K562 (cell line): Measurements from ENCODE around the gene SPATA21. TPM values are rescaled to one million over a fixed set of nuclear protein-coding genes. Genes with fewer than 3 reads are reported as not detected.

Experiments
- ARID4B ChIP-seq: sonication (generic); formaldehyde crosslinking; IDR thresholded peaks from 2 replicates; pipeline ENCODE4 v1.8.0; 2022; ENCODE audit warnings: mild to moderate bottlenecking, missing genetic modification reagents
- ATF1 ChIP-seq, 2 experiments: fragments of 450-650 bp in 1 of 2; IDR thresholded peaks; 2 replicates each; pipeline ENCODE4 v1.6.1; 2016; ENCODE audit warnings: missing compliant biosample characterization in 1 of 2, missing genetic modification characterization in 1 of 2
- CBFA2T2 ChIP-seq: fragments of 450-650 bp; conservative IDR thresholded peaks from 2 replicates; pipeline ENCODE4 v1.6.1; 2017; ENCODE audit warnings: mild to moderate bottlenecking
- CBX5 ChIP-seq: IDR thresholded peaks from 2 replicates; pipeline ENCODE4 v1.6.1; 2014; ENCODE audit warnings: low read depth, borderline replicate concordance
- COPS2 ChIP-seq: fragments of 450-650 bp; conservative IDR thresholded peaks from 2 replicates; pipeline ENCODE4 v1.6.1; 2016; ENCODE audit warnings: mild to moderate bottlenecking, moderate library complexity
- E2F3 ChIP-seq: fragments of 250-450 bp; sonication (Bioruptor Pico); IDR thresholded peaks from 2 replicates; pipeline ENCODE4 v1.4.0; 2020; ENCODE audit warnings: mild to moderate bottlenecking
- FOXJ3 ChIP-seq: sonication (generic); formaldehyde crosslinking; IDR thresholded peaks from 2 replicates; pipeline ENCODE4 v1.4.0; 2020; ENCODE audit warnings: mild to moderate bottlenecking, missing genetic modification reagents
- HDAC2 ChIP-seq: fragments of 450-650 bp; IDR thresholded peaks from 2 replicates; pipeline ENCODE4 v1.6.1; 2016; ENCODE audit warnings: mild to moderate bottlenecking
- HMG20A ChIP-seq: fragments of 450-650 bp; formaldehyde crosslinking; conservative IDR thresholded peaks from 2 replicates; pipeline ENCODE4 v1.4.0; 2020; ENCODE audit warnings: mild to moderate bottlenecking, mixed read lengths
- KAT7 ChIP-seq: sonication (generic); formaldehyde crosslinking; IDR thresholded peaks from 2 replicates; pipeline ENCODE4 v1.8.0; 2022; ENCODE audit warnings: missing genetic modification reagents, mild to moderate bottlenecking, borderline replicate concordance
- MYBL2 ChIP-seq, 2 experiments: fragments of 450-650 bp in 1 of 2; sonication (generic) in 1 of 2; formaldehyde crosslinking in 1 of 2; IDR thresholded peaks; 2 replicates each; pipeline versions ENCODE4 v1.6.1 to v1.8.1; 2017 to 2022; ENCODE audit warnings: borderline replicate concordance in 1 of 2, inconsistent platforms in 1 of 2, low read depth in 1 of 2, mild to moderate bottlenecking in 1 of 2, missing genetic modification reagents in 1 of 2, moderate library complexity in 1 of 2
- MYNN ChIP-seq, 2 experiments: sonication (generic); formaldehyde crosslinking in 1 of 2; IDR thresholded peaks; 2 replicates each; pipeline versions ENCODE4 v1.5.0 to v1.6.1; 2016 to 2020; ENCODE audit warnings: antibody characterized with exemption in 1 of 2, missing genetic modification reagents in 1 of 2
- RFX1 ChIP-seq: fragments of 450-650 bp; IDR thresholded peaks from 2 replicates; pipeline ENCODE4 v1.6.1; 2016; ENCODE audit warnings: mild to moderate bottlenecking, moderate library complexity
- RHOXF2B ChIP-seq: fragments of 250-450 bp; sonication (Bioruptor Pico); conservative IDR thresholded peaks from 2 replicates; pipeline ENCODE4 v1.5.1; 2021
- TCF7 ChIP-seq: sonication (generic); IDR thresholded peaks from 2 replicates; pipeline ENCODE4 v1.6.1; 2016; ENCODE audit warnings: antibody characterized with exemption, borderline replicate concordance
- ZFP36 ChIP-seq: fragments of 150-350 bp; IDR thresholded peaks from 2 replicates; pipeline ENCODE4 v1.6.1; 2018; ENCODE audit warnings: low read length, low read depth; ENCODE audit not compliant: partially characterized antibody
- ZNF511 ChIP-seq: sonication (generic); formaldehyde crosslinking; IDR thresholded peaks from 2 replicates; pipeline ENCODE4 v1.8.0; 2022; ENCODE audit warnings: mild to moderate bottlenecking, missing genetic modification reagents
- ZNF586 ChIP-seq: fragments of 450-650 bp; formaldehyde crosslinking; conservative IDR thresholded peaks from 2 replicates; pipeline ENCODE4 v1.4.0; 2020; ENCODE audit warnings: mild to moderate bottlenecking, moderate library complexity
- ZNF644 ChIP-seq: fragments of 200-800 bp; sonication (Bioruptor generic); IDR thresholded peaks from 2 replicates; pipeline ENCODE4 v1.6.1; 2016; ENCODE audit warnings: low read depth, missing genetic modification characterization, missing compliant biosample characterization
- polyA plus RNA-seq, 8 experiments: library from polyadenylated mRNA; depleted of rRNA in 4 of 8; stranded (reverse) in 5 of 8; unstranded in 3 of 8; fragments of >200 nt; fragmentation: Nextera tagmentation in 2 of 8; fragmentation: Illumina TruSeq in 1 of 8; extraction: Ambion mirVana in 2 of 8; extraction: Trizol in 1 of 8; gene quantifications; 2 replicates each; pipeline versions ENCODE4 v1.2.1 to v1.2.3, GENCODE V29; 2011 to 2014; ENCODE audit warnings: inconsistent platforms in 1 of 8, missing spikeins in 1 of 8
- total RNA-seq, 7 experiments: library from RNA; depleted of rRNA in 6 of 7; stranded (reverse); fragments of >200 nt in 6 of 7; fragmentation: Illumina TruSeq in 2 of 7; extraction: Trizol in 2 of 7; gene quantifications; 2 replicates each; pipeline versions ENCODE4 v1.2.1 to v1.2.3, GENCODE V29; 2011 to 2021; ENCODE audit warnings: low replicate concordance in 1 of 7
- TF ChIP-seq, protein P1 (sequence below): fragments of 250-450 bp; sonication (Bioruptor Pico); IDR thresholded peaks from 2 replicates; pipeline ENCODE4 v1.4.0; 2020; ENCODE audit warnings: mild to moderate bottlenecking, moderate library complexity

Gene SPATA21
- total and polyA plus RNA-seq, 9 of the 15 experiments (the other 6 are each of a cell fraction or from before 2014, with no cell fraction given): 0.10 to 0.36 (median 0.13) TPM; not detected in 3

DNA sequence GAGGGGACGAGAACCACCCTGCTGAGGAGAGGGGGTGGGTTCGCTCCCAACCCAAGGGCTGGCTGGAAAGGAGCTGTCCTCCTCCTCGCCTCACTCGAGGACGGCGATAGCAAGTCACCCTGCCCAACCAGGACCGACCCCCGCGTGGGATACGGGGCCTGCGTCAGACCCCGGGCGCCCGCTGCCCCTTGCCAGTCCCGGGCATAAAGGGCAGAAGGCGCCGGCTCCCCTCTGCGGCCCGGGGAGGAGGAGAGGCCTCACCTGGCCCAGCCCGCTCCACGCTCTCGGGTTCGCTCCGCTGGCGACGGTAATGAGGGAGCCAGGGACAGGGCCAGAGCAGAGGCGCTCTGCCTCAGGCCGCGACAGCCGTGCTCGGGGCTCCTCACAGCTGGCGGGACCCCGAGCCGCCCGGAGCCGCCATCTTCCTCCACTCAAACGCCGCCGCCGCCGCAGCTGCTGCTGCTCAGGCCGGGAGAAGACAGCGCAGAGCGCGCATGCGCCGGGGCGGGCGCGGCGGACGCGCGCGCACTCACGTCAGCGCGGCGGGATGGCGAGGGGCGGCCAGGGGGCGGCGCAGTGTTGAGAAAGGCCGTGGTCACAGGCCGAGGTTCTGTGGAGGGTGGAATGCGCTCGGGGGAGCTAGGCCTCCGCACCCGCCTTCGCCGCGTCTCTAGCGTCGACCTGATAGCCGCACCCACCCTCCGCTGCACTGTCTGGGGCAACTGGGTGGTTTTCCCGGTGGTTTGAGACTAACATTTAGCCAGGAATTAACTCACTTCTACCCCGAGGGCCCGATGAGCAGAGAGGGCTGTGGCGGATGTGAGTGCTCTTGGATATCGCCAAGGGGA lies 85.0 kb downstream of the SPATA21 start, which contains the start of gene FBXO42 (continued):
- 0 out of 2 replicates have a peak, but pooled peaks have one; percentile 54 for TF ChIP-seq CBX5
- no peak for TF ChIP-seq ZFP36
- no peak for TF ChIP-seq RFX1
- TF ChIP-seq RHOXF2B (CRISPR knock-in tag): no peak
- no peak for TF ChIP-seq HDAC2
- peak; percentile 75; the same call in 1 of the 2 replicates for TF ChIP-seq E2F3 (CRISPR knock-in tag)
- peak; percentile 89 for TF ChIP-seq KAT7 (CRISPR knock-in tag)
- TF ChIP-seq ATF1 (CRISPR knock-in tag; IDR thresholded peaks at IDR 0.05): no peak
- peak; percentile 95 for TF ChIP-seq ATF1 (tag; IDR thresholded peaks at IDR 0.05)
- TF ChIP-seq CBFA2T2: no peak
- peak; percentile 62; the same call in 1 of the 2 replicates for TF ChIP-seq ZNF511
- peak; percentile 94 for TF ChIP-seq ARID4B (CRISPR knock-in tag)
- no peak for TF ChIP-seq HMG20A (CRISPR knock-in tag)
- TF ChIP-seq MYBL2 (IDR thresholded peaks at IDR 0.05; ENCODE audit: low read depth): no peak
- TF ChIP-seq MYBL2 (CRISPR knock-in tag; IDR thresholded peaks at IDR 0.05; ENCODE audit: borderline replicate concordance): no peak
- no peak for TF ChIP-seq COPS2
- no peak for TF ChIP-seq FOXJ3 (CRISPR knock-in tag)
- no peak for TF ChIP-seq MYNN (IDR thresholded peaks at IDR 0.05)
- no peak for TF ChIP-seq MYNN (CRISPR knock-in tag; IDR thresholded peaks at IDR 0.05)
- TF ChIP-seq ZNF586 (CRISPR knock-in tag): no peak
- TF ChIP-seq ZNF644 (tag): no peak
- TF ChIP-seq, protein P1, sequence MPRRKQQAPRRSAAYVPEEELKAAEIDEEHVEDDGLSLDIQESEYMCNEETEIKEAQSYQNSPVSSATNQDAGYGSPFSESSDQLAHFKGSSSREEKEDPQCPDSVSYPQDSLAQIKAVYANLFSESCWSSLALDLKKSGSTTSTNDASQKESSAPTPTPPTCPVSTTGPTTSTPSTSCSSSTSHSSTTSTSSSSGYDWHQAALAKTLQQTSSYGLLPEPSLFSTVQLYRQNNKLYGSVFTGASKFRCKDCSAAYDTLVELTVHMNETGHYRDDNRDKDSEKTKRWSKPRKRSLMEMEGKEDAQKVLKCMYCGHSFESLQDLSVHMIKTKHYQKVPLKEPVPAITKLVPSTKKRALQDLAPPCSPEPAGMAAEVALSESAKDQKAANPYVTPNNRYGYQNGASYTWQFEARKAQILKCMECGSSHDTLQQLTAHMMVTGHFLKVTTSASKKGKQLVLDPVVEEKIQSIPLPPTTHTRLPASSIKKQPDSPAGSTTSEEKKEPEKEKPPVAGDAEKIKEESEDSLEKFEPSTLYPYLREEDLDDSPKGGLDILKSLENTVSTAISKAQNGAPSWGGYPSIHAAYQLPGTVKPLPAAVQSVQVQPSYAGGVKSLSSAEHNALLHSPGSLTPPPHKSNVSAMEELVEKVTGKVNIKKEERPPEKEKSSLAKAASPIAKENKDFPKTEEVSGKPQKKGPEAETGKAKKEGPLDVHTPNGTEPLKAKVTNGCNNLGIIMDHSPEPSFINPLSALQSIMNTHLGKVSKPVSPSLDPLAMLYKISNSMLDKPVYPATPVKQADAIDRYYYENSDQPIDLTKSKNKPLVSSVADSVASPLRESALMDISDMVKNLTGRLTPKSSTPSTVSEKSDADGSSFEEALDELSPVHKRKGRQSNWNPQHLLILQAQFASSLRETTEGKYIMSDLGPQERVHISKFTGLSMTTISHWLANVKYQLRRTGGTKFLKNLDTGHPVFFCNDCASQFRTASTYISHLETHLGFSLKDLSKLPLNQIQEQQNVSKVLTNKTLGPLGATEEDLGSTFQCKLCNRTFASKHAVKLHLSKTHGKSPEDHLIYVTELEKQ (CRISPR knock-in tag): no peak
- no peak; the same call in none of the 2 replicates for TF ChIP-seq TCF7
